HG03135 (cell line): ENCODE data around the gene UBLCP1.
"Not testable (repeated sequence)": the region's sequence is repeated elsewhere in the genome, so short reads cannot be mapped to it uniquely, and the experiment has no call there.

ENCODE experiments used
- ATAC-seq: cut with Tn5 transposase; IDR thresholded peaks from one replicate; pipeline ENCODE4 v1.9.1; 2021; ENCODE audit warnings: mild to moderate bottlenecking, moderate library complexity; ENCODE audit not compliant: unreplicated experiment

Gene UBLCP1

GRCh38 chr5:159244890-159245289, 18.2 kb upstream of the UBLCP1 start:
- ATAC-seq: no peak

DNA sequence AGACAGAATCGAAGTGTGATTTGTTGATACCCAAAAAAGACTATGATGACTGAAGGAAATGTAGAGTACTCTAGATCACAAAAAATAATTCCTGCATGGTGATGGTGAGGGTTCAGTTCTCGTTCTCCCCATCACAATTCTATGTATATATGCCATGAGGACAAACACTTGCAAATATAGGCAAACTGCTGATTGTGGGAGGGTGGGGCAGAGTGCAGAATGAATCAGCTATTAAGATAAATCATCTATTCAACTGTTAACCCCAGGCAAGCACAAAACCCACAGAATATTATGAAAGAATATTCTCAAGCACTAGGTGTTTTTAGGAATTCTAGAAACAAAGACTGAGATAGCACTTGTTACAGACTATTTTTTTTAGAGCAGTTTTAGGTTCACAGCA, 13.9 kb upstream of the UBLCP1 start:
- ATAC-seq: no peak

- no peak for ATAC-seq
Measured at GRCh38 chr5:159252195-159252594, 10.9 kb upstream of the UBLCP1 start.

DNA sequence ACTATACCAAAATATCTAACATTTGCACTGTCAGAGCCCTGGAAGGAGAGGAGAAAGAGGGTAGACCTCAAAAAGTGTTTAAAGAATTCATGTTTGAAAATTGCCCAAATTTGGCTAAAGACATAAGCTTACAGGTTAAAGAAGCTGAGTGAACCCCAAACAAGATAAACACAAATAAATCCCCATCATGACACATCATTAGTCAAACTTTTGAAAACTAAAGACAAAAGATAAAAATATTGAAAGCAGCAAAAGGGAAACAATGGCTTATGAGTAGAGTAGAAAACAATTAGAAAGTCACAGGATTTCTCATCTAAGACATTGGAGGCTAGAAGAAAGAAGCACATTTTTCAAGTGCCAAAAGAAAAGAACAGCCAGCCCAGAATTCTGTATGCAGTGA, 6.1 kb upstream of the UBLCP1 start:
- ATAC-seq: no peak

DNA sequence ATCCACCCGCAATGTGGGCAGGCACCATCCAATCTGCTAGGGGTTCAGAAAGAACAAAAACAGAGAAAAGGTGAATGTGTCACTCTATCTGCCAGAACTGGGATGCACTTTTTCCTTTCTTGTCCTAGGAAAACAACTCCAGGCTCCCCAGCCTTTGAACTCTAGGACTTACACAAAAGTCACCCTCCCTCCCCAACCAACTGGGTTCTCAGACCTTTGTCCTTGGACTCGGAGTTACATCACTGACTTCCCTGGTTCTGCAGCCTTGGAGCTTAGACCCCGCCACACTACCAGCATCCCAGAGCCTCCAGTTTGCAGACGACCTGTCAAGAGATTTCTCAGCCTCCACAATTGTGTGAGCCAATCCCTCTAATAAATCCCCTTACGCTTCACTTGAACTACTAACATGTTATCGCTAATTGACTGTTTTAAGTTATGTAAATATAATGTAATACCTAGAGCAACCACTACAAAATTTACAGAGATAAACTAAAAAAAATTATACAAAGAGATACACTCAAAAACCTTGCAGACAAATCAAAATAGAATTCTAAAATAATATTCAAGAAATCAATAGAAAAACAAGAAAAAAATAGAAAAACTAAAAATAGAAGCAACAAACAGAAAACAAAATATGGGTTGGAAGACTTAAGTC, 5.3 kb upstream of the UBLCP1 start:
- no peak for ATAC-seq

- ATAC-seq: no peak
Measured at GRCh38 chr5:159258361-159258760, 4.7 kb upstream of the UBLCP1 start.

DNA sequence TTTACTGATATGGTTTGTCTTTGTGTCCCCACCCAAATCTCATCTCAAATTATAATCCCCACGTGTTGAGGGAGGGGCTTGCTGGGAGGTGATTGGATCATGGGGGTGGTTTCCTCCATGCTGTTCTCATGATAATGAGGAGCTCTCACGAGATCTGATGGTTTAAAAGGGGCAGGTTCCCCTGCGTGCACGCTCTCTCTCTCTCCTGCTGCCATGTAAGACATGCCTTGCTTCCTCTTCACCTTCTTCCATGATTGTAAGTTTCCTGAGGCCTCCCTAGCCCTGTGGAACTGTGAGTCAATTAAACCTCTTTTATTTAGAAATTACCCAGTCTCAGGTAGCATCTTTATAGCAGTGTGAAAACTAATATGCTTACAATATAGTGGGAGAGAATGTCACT, 2.9 kb upstream of the UBLCP1 start:
- not testable (repeated sequence) for ATAC-seq

DNA sequence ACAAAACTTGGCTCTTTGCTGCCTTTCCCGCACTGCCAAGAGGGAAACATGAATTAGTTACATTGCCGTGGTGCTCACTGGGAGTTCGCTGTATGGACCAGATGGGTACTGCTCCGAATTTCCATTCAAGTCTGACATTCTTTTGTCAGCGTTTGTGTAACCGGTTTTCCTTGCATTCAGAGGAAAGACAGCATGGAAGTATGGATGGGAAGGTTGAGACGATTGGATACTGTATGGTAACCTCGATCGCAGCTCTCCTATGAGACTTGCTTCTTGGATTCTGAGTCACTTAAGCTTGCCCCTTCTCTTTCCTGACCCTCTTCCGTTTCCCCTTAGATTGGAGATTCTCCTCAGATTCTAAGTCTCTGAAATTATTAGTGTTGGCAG, 625 bp upstream of the UBLCP1 start:
- ATAC-seq: peak; percentile 3

GRCh38 chr5:159263569-159263905, 447 bp downstream of the UBLCP1 start:
- ATAC-seq: peak; percentile 25

- ATAC-seq: not testable (repeated sequence)
Measured at GRCh38 chr5:159266764-159267163, 3.7 kb downstream of the UBLCP1 start.

DNA sequence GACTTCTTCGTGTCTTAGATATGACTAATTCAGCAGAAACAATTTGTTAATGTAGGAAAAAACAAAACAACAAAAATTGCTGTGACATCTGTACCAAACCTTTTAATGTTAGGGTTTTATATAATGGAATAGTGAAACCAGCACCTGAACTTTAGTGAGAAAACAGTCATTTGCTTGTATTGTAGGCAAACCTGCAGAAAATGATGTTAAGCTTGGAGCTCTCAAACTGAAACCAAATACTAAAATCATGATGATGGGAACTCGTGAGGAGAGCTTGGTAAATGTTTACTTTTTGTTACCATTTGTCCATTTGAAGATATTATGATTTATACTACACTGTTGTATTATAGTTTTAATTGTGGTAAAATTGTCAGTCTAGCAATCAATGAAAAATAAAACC, 6.6 kb downstream of the UBLCP1 start:
- no peak for ATAC-seq

- ATAC-seq: no peak
Measured at GRCh38 chr5:159273923-159274322, 10.8 kb downstream of the UBLCP1 start.

GRCh38 chr5:159274676-159275075, 11.6 kb downstream of the UBLCP1 start:
- ATAC-seq: no peak

DNA sequence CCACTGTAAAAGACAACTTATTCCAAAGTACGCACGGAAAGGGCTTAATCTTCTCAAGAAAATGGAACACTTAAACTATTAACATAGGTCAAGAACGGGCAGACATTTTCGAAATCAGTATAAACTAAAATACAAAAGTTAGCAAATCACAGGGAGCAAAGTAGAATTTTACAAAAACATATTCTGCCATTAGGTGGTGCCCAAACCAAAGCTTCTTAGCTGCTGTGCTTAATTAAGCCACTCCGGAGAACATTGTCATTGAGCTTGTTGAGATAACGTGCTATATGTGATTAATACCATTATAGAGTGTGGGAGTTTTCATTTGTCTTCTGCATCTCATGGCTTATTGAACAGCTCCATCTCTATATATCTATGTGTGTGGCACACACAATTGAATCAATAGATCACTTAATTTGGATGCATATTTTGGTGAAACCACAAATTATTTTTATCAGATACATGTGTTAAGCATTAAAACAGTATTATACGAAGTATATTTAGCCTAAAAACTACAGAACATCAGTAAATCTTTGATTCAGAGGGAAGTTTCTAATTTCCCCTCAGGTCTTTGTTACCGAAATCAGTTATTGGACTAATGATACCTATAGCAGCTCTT, 23.4 kb downstream of the UBLCP1 start:
- ATAC-seq: no peak

DNA sequence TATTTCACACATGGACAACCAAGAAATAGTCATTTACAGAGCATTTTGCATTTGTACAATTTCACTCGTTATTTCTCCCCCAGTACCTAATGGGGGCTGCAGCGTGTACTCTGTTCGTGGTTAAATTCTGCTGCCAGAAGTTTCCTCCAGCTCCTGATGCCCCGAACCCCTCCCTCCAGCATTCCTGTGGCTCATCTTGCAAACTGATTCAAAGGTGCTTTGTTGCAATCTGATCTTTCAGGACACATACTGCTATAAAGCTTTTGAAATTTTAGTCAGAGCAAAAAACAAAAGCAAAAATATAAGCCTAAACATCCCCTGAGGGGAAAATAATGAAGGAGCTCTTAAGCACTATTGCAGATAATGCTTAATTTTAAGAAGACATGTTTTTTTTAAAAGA, 27.7 kb downstream of the UBLCP1 start:
- no peak for ATAC-seq

DNA sequence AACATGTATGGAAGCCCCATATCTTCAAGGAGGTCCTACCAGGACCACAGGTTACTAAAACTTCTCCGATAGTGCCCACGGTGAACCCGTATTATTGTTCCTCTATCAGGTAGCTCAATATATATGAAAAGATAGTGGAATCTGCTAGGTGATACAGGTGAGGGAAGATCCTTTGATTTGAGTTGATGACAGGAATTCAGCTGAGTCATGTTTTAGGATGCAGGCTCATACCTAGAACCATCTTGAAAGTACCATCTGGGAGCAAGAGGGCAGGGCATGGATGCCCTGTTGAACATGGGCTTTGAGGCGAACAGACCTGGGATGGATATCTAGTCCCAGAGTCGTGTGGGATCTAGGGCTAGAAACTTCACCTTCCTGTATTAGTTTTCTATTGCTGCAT, 31.8 kb downstream of the UBLCP1 start:
- ATAC-seq: no peak

DNA sequence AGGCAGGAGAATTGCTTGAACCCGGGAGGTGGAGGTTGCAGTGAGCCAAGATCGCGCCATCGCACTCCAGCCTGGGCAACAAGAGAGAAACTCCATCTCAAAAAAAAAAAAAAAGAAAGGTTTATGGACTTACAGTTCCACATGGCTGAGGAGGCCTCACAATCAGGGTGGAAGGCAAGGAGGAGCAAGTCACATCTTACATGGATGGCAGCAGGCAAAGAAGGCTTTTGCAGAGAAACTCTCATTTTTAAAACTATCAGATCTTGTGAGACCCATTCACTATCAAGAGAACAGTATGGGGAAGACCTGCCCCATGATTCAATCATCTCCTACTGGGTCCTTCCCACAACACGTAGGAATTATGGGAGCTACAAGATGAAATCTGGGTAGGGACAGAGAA, 34.2 kb downstream of the UBLCP1 start:
- ATAC-seq: not testable (repeated sequence)

GRCh38 chr5:159301466-159301865, 38.4 kb downstream of the UBLCP1 start:
- ATAC-seq: no peak

DNA sequence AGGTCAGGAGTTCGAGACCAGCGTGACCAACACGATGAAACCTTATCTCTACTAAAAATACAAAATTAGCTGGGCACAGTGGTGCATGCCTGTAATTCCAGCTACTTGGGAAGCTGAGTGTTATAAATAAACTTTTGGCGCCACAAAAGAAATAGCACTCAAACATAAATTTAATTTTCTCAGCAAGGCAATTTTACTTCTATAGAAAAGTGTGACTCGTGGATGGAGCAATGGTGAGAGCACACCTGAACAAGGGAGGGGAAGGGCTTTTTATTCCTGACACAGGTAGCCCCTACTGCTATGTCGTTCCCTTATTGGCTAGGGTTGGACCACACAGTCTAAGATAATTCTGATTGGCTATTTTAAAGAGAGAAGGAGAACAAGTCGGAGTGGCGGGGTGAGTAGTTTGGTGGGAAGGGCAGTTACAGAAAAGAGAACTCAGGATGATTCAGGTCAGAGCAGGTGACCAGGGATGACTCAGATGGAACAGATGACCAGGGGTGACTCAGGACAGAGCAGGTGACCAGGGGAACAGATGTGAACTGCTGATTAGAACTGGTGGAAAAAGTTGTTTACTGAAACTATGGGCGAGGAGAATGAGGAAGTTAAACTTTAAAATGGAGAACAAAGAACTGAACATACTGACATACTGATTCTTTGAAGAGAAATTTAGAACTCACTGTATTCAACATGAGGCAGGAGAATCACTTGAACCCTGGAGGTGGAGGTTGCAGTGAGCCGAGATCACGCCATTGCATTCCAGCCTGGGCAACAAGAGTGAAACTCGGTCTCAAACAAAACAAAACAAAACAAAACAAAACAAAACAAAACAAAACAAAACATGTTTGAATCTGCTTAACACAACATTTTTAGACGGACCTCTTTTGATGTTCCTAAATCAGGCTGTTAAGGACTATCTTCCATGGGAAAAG, 39.1 kb downstream of the UBLCP1 start:
- ATAC-seq: not testable (repeated sequence)

DNA sequence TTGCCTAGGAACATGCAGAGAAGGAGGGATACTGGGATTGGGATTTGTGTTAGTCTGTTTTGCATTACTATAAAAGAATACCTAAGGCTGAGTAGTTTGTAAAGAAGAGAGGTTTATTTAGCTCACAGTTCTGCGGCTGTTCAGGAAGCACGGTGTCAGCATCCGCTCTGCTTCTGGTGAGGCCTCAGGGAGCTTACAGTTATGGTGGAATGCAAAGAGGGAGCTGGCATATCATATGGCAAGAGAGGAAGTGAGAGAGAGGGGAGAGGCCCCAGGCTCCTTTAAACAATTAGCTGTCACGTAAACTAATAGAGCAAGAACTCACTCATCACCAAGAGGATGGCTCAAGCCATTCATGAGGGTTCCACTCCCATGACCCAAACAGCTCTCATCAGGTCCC, 40.2 kb downstream of the UBLCP1 start:
- ATAC-seq: no peak

DNA sequence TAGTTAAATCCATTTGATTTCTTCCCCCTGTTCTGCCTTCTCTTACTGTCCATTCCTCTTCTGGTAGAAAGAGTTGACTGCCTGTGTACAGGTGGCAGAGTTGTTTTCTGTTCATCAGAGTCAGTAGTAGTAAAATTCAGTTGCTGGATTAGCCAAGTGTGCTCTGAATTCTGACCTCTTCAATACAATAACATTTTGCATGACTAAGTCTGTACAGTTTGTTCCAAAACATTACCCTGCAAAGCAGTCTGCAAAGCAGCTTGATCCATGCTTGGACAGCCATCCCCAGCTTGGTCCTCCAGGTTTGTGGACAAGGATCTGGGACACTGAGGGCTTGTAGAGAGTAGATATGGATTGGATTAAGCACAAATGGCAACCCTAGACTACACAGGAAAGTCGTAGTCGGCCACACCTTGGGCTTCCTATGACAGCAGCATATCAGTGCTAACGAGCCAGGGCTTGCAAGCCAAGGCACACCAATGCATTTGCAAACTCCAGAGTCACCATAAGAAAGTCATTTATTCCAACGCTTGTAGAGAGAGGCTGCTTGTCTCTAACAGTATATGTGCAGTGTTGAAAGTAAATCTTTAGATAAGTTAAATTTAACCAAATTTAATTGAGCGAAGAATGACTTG, 42.0 kb downstream of the UBLCP1 start:
- no peak for ATAC-seq
